ENCODE data around the gene FXYD2. TPM values are rescaled to one million over a fixed set of nuclear protein-coding genes. Genes with fewer than 3 reads are reported as not detected.
A peak's percentile ranks its signal among the peaks of the same experiment; 100 is the strongest.

Gene FXYD2
- total RNA-seq, 6 donors from 2014 or later = 0.15 to 4.5 (median 2.4) TPM

DNA sequence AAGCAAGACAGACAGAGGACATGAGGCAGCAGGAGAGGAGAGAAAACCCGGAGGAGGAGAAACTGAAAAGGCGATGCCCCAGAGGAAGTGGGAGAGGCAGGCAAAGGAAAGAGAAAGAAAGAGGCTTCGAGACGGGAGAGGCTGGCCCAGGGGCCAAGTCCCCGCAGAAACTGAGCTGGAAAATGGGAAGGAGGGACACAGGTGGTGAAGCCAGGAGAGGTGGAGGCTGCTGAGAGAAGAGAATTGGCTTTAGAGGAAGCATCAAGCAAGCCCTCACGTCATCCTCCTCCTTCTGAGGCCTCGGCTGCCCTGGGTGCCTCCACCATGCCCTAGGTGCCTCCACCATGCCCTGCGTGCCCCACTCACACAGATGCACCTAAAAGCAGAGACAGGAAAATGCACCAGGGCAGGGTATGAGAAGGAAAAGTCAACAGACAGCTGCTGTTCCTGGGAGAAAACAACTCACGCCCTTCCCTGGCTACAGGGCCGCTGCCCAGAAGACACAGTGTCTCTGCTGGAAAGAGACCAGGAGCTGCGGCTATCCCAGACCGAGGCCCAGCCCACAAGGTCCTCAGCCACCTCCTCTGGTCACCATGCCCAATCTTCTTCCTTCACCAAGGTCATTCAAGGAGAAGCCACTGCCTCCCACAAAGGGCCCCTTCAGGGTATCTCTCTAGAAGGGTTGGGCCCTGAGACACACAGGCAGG lies 37.6 kb upstream of the FXYD2 start:
- Histone ChIP-seq H3K36me3 (no peaks in the 10 kb centered on the region), H3K9me3 (no peaks in the 10 kb centered on the region), H3K4me3 (no peak overlapping the region), H3K4me1 (peaks cover 12 to 38% (median 22%) of the 10 kb centered on the region in 4 donors), H3K27me3 (no peaks in the 10 kb centered on the region), H3K27ac (peak overlapping the region; percentile 70 to 86 (median 80))
- 48 to 52% methylated on average over 8 to 12 of the region's 12 CpGs for WGBS, 2 donors
- no peak for DNase-seq
- no peak for ATAC-seq (ENCODE audit: low FRiP score in 2 of 2)
- TF ChIP-seq POLR2AphosphoS5 (IDR thresholded peaks at IDR 0.05) (no peak), POLR2A (IDR thresholded peaks at IDR 0.05) (no peak), EP300 (IDR thresholded peaks at IDR 0.05) (no peak)
- TF ChIP-seq, protein P1, sequence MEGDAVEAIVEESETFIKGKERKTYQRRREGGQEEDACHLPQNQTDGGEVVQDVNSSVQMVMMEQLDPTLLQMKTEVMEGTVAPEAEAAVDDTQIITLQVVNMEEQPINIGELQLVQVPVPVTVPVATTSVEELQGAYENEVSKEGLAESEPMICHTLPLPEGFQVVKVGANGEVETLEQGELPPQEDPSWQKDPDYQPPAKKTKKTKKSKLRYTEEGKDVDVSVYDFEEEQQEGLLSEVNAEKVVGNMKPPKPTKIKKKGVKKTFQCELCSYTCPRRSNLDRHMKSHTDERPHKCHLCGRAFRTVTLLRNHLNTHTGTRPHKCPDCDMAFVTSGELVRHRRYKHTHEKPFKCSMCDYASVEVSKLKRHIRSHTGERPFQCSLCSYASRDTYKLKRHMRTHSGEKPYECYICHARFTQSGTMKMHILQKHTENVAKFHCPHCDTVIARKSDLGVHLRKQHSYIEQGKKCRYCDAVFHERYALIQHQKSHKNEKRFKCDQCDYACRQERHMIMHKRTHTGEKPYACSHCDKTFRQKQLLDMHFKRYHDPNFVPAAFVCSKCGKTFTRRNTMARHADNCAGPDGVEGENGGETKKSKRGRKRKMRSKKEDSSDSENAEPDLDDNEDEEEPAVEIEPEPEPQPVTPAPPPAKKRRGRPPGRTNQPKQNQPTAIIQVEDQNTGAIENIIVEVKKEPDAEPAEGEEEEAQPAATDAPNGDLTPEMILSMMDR (IDR thresholded peaks at IDR 0.05) = no peak

DNA sequence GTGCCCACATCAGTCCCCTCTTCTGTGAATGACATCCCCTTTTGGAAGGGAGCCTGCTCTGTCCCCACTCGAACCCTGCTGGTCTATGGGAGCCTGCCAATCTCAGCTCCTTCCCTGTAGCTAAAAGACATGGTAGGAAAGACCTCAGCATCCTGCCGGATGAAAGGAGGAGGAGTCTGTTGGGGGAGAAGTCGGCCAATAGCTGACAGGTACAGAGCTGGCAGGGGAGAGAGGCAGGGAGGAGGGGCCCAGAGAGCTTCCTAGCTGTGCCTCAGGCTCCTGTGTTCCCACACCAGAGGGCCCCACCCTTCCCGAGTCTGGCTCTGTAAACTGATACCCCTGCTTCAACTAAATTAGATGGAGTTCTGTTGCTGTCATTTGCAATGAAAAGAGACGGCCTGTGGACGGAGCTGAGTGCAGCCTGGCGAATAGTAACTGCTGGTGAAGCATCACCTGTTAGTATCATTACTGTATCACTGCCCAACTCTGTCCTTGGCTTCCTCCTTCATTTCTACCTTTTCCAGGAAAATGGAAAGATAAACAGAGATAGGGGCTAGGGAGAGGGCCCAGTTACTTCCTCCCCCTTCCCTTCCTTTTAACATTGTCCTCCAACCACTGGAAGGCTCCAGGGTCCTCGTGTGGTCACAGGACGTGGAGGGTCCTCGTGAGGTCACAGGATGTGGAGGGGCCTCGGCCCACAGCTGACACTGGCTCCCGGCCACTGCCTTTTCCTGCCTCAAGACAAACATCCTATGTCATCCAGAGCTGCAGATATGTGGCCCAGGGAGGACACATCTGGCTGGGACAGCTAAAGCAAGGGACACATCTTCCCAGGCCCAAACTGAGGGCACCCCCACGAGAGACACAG lies 36.8 kb upstream of the FXYD2 start:
- H3K27me3 ChIP-seq = no peaks in the 10 kb centered on the region
- no peaks in the 10 kb centered on the region for H3K9me3 ChIP-seq
- ATAC-seq (ENCODE audit: low FRiP score in 2 of 2) = peak; percentile 12 to 62
- no peak for DNase-seq
- peak overlapping the region; percentile 70 to 86 (median 80) for H3K27ac ChIP-seq
- H3K4me1 ChIP-seq = peaks cover 12 to 41% (median 22%) of the 10 kb centered on the region in 4 donors
- 32 to 50% methylated on average over 9 to 13 of the region's 13 CpGs for WGBS, 2 donors
- no peaks in the 10 kb centered on the region for H3K36me3 ChIP-seq
- TF ChIP-seq POLR2A (IDR thresholded peaks at IDR 0.05) (no peak), POLR2AphosphoS5 (IDR thresholded peaks at IDR 0.05) (peak; percentile 27 to 52), EP300 (IDR thresholded peaks at IDR 0.05) (peak in 1 of 4 donors; percentile 13)
- H3K4me3 ChIP-seq = no peak overlapping the region

DNA sequence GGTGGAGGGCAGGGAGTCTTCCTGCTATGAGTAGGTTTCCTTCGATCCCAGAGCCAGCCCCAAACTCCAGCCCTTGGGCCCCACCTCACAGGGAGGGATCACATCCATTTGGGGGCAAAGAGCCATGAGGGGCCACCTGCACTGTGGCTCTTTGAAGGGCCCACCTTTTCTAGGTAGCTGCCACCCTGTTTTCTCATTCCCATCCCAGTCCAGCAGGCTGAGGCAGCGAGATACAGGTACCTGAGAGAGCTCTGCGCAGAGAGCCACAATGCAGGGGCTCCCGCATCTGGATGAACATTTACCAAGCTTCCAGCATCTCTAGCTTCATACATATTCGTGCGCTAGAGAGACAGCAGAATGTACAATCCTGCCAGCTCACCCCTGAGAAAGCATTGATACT lies 35.6 kb upstream of the FXYD2 start:
- Histone ChIP-seq H3K27me3 (no peaks in the 10 kb centered on the region), H3K9me3 (no peaks in the 10 kb centered on the region), H3K27ac (peak overlapping the region in 2 of 4 donors; percentile 78 to 86), H3K4me1 (peaks cover 17 to 44% (median 27%) of the 10 kb centered on the region in 4 donors), H3K36me3 (no peaks in the 10 kb centered on the region), H3K4me3 (no peak overlapping the region)
- 76 to 85% methylated on average over 5 to 6 of the region's 6 CpGs for WGBS, 2 donors
- DNase-seq = no peak
- ATAC-seq (ENCODE audit: low FRiP score in 2 of 2) = no peak
- TF ChIP-seq EP300 (IDR thresholded peaks at IDR 0.05) (no peak), POLR2A (IDR thresholded peaks at IDR 0.05) (no peak), POLR2AphosphoS5 (IDR thresholded peaks at IDR 0.05) (no peak)
- TF ChIP-seq, protein P1 (IDR thresholded peaks at IDR 0.05) = no peak

DNA sequence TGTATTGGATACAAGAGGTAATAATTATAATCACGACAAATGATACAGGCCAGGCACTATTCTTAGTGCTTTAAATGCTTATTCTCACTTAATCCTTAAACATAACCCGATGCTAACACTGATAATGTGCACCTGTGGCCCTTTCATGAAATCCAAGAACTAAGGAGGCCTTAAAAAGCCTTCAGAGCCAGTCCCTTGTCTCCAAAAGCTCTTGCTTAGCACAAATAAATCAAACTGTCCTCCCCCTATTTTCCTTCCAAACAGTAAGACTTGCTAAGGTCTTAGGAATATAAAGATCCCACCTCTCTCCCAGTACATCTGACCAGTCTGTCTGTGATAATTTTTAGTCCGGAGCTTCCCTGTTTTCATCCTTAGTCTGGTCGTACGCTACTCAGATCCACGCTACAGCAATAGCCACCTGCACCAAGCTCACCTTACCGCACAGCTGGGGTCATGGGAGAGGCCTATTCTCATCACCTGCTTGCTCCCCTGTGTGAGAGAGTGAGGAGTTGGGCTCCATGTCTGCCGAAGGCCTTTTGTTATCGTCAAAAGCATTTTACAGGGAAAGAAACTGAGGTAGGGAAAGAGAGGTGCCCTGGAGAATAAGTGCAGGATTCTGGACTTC lies 35.1 kb upstream of the FXYD2 start:
- H3K4me1 ChIP-seq = peaks cover 19 to 44% (median 28%) of the 10 kb centered on the region in 4 donors
- H3K27ac ChIP-seq = peak overlapping the region in 2 of 4 donors; percentile 78 to 86
- WGBS, 2 donors = 82 to 83% methylated on average over 9 of the region's 9 CpGs
- DNase-seq (no peak), ATAC-seq (ENCODE audit: low FRiP score in 2 of 2) (no peak)
- no peaks in the 10 kb centered on the region for H3K9me3 ChIP-seq
- no peaks in the 10 kb centered on the region for H3K36me3 ChIP-seq
- H3K4me3 ChIP-seq = no peak overlapping the region
- TF ChIP-seq POLR2A (IDR thresholded peaks at IDR 0.05) (no peak), EP300 (IDR thresholded peaks at IDR 0.05) (no peak), POLR2AphosphoS5 (IDR thresholded peaks at IDR 0.05) (no peak)
- TF ChIP-seq, protein P1 (IDR thresholded peaks at IDR 0.05) = no peak
- no peaks in the 10 kb centered on the region for H3K27me3 ChIP-seq

DNA sequence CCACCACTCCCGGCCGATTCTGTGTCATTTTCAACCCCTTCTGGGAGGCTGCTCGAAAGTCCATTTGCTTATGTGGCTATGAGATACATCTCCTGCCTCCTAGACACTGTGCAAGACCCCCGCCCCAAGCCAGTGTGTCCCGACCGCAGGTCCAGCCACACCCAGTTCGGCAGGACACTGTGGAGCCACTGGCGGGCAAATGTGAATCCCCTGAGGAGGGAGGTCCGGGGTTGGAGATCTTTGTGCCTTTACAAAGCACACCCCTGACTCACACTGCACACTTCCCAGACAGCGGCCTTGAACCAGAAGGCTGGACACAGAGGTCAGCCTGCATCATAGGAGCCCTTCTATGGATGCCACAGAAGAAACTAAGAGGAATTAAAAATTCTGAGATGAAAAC lies 34.5 kb upstream of the FXYD2 start:
- Histone ChIP-seq H3K4me3 (no peak overlapping the region), H3K27me3 (no peaks in the 10 kb centered on the region), H3K36me3 (no peaks in the 10 kb centered on the region), H3K27ac (no peak overlapping the region), H3K9me3 (no peaks in the 10 kb centered on the region), H3K4me1 (peaks cover 19 to 44% (median 28%) of the 10 kb centered on the region in 4 donors)
- TF ChIP-seq EP300 (IDR thresholded peaks at IDR 0.05) (no peak), POLR2A (IDR thresholded peaks at IDR 0.05) (no peak), POLR2AphosphoS5 (IDR thresholded peaks at IDR 0.05) (no peak)
- TF ChIP-seq, protein P1 (IDR thresholded peaks at IDR 0.05) = no peak
- DNase-seq (no peak), ATAC-seq (ENCODE audit: low FRiP score in 2 of 2) (no peak)
- 77 to 85% methylated on average over 9 to 10 of the region's 10 CpGs for WGBS, 2 donors
